Stimulated activated naive CD8-positive, alpha-beta T cell treated with anti-CD3 and anti-CD28 coated beads, Interleukin-15, amount 100 ng/mL, for 72 hours (primary cell): ENCODE data around the gene MGAT4C.

ENCODE experiments used
- ATAC-seq: fragments of 150-1000 bp; cut with Tn5 transposase; 2 replicates; pipeline ENCODE4 v1.10.0; 2021; ENCODE audit warnings: mild to moderate bottlenecking, moderate library complexity
- DNase-seq, 2 donors: peaks; one replicate each; pipeline ENCODE4 v3.0.0; 2021 to 2022
- H3K27ac Mint-ChIP-seq, 2 donors: one replicate each; pipeline ENCODE4 v1.8.0; 2022; ENCODE audit warnings: mild to moderate bottlenecking in 2 of 2, mixed read lengths in 2 of 2, moderate library complexity in 2 of 2
- H3K27me3 Mint-ChIP-seq: one replicate; pipeline ENCODE4 v1.8.0; 2022; ENCODE audit warnings: mixed read lengths
- H3K4me1 Mint-ChIP-seq: one replicate; pipeline ENCODE4 v1.8.0; 2022; ENCODE audit warnings: mild to moderate bottlenecking, mixed read lengths
- H3K4me3 Mint-ChIP-seq, 2 donors: one replicate each; pipeline ENCODE4 v1.8.0; 2022; ENCODE audit warnings: mild to moderate bottlenecking in 2 of 2, mixed read lengths in 2 of 2, moderate library complexity in 1 of 2
- H3K9me3 Mint-ChIP-seq, 2 donors: one replicate each; pipeline ENCODE4 v1.8.0; 2022; ENCODE audit warnings: mixed read lengths in 2 of 2

MGAT4C gene

DNA sequence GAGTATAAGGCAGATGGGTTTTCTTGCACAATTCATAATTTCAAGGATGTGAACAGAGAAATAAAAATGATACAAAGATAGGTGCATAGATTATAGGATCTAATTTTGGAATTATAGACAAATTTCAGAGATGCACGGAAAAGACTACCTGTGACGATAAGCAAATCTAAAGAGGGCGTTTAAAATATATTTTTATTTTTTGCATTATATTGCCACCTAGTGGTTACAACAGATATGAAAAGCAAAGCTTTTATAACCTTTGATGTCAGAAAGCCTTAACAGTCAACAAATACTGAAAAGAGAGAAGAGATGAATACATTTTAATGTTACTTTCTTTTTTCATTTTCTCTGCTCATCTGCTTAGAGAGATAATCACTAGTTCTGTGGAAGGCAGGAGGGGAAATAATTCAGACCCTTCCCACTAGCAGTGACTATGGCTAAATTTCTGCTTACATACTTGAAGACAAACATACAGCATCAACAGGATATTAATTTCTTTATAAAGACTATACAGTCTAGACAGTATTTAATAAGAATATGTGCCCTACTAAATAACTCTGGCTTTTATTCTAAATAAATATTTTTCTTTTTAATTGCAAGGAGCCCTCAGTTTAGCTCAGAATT, 335.8 kb downstream of the MGAT4C start:
- ATAC-seq (peak; percentile 33), DNase-seq (no peak)
- Mint-ChIP-seq H3K27ac (no peak overlapping the region), H3K9me3 (no peaks in the 10 kb centered on the region), H3K4me3 (no peak overlapping the region), H3K27me3 (no peaks in the 10 kb centered on the region), H3K4me1 (no peaks in the 10 kb centered on the region)
